ENCODE data around the gene TENM4.

The TENM4 gene

DNA sequence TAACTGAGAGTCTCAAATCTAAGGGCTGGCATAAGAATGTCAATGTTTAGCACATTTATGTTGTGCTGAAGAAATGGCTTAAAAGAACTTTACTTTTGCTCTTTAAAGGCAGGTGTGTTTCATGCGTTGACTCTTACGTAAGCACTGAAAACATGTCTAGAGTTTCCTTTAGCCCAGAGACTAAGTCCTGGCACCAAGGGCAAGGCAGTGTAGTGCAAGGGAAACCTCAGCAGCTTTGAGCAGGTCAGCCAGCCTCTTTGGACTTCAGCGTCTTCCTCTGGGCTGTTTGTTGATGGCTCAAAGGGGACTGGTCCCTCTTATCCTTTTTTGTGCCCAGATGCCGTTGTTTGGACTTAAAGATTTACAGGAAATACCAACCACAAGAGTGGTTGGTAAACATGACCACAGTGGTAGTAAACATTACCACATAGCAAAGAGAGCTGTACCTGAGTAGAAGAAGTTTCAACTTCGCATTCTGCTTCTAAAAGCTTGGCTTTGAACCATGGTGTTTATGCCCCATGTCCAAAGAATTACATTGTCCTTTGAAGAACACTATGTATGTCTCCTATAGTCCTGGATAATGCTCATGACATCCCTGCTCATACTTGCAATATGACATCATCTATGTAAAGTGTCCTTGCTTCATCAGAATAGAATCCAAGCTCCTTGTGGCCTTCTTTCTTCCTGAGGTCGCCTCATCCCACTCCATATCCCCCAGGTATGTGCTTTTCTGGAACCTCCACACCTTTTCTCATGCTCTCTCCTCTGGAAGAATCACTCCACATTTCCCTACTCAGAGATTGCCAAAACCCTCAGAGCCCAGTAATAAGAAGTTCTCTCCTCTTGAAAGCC lies 23.5 kb downstream of the TENM4 start:
- DNase-seq: no peak

DNA sequence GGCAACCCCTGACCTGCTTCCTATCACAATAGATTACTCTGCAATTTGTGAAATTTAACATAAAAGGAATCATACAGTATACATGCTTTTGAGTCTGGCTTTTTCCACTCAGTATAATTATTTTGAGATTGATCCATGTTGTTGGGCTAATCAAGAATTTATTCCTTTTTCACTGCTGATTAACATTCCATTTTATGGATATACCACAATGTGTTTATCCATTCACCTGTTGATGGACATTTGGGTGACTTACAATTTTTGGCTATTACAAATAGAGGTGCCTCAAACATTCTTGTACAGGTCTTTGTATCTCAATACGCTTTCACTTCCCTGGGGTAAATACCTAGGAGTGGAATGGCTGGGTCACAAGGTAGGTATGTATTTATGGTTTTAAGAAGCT lies 24.9 kb downstream of the TENM4 start:
- no peak for DNase-seq

DNA sequence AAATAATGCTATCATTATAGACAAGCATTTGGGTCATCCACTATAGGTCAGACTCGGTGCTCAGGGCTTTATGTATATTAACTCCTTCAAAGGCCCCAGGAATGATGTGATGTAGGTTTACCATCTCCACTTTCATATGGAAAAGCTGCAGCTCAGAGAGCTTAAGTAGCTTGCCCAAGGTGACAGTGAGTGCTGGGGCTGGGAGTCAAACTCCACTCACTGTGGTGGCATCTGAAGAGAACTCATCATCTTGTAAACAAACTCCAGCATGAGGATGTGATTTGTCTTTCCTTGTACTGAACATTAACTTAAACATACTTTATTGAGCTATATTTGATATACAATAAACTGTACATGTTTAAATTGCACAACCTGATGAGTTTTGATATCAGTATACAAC lies 25.4 kb downstream of the TENM4 start:
- DNase-seq: no peak

DNA sequence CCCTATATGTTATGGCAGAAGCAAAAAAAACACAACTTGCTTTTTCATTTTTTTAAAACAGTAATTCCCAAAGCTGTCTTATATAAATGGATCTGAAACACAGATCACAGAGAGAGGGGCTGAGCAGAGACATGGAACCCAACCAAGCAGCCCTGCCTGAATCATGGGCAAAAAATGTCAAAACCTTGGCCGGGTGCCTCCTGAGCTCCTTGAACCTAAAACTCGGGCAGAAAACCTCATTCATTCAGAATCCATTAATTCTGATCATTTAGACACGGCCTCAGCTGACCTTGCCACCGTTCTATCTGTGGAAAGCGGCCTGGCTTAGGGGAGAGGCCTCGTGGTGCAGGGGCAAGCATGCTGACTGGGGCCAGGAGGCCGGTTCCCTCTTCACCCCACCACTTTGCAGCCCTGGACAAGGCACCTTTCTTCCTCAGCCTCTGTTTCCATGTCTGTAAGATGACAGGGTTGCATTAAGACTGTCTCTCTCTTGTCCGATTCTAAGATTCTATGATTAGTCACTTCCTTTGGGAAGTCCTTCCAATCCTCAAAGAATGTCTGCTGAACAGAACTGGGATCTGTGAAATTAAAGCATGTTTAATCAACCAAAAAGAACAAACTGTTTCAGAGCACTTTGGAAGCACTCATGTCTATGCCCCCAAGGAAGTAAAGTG lies 26.0 kb downstream of the TENM4 start:
- no peak for DNase-seq

DNA sequence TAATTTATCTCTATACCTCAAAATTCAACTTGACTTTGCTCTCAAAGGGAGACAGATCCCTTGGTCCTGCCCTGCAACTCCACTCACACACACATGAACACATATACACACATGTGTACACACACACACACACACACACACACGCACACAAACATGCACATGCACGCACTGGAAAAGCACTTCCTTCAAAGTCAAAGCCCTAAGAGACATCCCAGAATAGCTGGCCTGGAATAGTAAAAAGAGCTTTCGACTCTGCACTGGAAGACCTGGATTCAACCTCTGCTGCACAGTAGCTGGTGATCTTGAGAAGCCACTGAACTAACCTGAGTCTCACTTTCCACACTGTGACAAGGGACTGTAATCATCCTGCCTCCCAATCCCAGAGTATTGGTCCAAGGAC lies 26.8 kb downstream of the TENM4 start:
- no peak for DNase-seq

DNA sequence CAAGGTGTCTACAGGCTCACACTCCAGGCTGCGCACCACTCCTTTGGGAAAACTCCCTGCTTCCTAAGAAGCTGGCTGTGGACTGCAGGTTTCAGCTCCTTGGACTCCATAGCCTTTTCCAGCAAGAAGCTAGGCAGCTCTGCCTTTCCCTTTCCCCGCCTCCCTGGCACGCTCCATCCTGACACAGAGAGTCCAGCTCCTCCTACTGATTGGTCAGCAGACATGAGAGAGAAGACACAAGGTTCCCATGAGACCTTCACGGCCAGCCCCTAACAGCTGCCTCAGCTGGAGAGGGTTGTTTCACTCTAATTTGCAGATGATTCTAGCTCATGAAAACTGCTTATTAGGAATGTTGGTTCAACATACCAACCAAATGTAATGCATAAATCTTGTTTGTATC lies 27.6 kb downstream of the TENM4 start:
- DNase-seq: no peak

DNA sequence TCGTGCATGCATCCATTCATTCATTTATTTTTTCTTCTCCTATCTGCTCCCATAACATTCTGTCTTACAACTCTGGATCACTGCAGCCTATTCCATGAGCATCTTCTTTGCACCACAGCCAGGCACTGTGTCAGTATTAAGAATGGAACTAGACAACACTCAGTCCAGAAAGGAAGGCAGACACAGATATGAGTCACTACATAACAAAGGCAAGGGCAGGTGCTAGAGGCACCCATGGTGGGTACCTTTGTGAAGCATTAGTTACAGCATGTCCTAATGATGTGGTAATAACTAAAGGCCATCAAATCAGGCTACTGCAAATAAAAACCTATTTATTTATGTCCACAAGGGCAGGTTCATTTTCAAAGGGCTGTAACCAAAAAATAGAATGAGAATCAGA lies 28.1 kb downstream of the TENM4 start:
- DNase-seq: no peak

DNA sequence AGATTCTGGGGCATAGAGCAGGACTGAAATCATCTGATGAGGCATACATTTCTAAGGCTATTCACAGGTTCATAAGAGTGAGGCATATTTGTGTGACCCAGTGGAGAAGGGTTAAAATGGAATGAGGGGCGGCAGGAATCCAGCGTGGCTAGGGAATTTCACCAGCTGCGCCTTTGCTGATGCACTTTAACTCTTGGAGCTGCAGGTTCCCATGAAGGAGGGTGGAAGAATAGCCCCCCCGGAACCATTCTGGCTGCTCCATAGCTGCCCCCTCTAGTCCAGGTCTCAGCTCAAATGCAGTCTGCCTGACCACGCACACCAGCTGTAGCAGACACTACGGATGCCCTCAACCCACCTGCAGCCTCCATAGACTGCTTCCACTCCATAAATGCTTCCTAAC lies 31.5 kb downstream of the TENM4 start:
- no peak for DNase-seq

DNA sequence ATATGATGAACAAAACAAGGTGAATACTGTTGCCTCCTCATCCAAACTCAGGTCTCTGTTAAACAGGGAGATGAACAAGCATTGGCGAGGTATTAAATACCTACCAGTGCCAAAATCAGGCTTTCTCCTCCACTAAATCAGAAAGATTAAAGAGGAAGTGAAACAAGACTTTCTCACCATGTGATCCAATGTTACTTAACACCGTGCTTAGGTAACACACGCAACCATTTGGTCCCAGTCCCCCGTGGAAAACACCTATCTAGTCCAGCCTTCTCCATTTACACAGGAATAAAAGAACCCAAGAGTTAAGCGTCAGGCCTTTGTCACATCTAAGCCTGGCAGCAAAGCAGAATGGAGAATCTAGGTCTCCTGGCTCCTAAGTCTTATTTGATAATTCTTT lies 34.5 kb downstream of the TENM4 start:
- peak; percentile 21 to 35 for DNase-seq

DNA sequence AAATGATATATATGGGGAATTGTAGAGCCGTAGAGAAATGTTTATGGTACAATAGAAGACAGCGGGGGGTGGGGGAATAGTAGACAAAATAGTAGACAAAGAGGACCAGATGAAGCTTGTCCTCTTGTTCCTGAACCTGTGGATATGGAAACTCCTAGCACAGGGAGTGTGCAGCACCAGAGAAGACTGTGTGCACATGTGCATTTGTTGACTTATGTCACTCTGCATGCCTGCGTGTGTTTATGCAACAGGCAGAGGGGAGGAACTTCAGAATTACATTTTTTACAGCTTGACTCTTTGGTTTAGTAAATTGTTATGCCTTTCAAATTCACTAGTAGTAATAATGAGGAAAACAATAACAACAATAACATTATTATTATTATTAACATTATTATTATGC lies 36.0 kb downstream of the TENM4 start:
- no peak for DNase-seq

DNA sequence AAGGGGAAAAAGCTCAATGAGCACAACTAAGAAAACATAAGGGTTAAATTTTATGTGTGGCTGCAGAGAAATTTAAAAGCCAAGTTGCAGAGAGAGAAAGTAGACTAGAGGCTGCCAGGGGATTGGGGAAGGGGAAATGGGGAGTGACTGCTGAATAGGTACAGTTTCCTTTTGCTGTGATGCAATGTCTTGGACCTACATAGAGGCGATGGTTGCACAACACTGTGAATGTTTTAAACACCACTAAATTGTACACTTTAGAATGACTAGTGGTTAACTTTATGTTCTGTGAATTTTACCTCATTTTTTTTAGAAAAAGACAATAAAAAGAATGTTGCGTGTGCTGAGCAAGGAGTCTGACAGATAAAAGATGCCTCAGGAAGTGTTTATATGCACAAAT lies 36.5 kb downstream of the TENM4 start:
- DNase-seq: peak in 1 of 2 donors; percentile 5

DNA sequence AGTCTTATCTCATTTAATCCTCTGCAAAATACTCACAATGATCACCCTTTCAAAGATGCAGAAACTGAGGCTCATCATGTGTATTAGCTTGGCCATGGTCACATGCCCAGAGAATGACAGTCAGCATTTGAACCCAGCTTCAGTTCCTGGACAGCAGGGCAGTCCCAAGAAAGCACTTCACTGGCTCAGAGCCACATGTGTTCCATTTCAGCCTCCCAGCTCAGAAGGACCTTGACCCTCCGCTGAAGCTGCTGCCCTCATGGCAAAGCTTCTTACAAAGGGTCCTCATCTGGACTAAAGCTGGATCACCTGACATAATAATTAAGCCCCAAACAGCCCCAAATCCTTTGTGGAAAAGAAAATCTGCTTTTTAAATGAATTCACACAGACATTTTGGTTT lies 37.0 kb downstream of the TENM4 start:
- no peak for DNase-seq

DNA sequence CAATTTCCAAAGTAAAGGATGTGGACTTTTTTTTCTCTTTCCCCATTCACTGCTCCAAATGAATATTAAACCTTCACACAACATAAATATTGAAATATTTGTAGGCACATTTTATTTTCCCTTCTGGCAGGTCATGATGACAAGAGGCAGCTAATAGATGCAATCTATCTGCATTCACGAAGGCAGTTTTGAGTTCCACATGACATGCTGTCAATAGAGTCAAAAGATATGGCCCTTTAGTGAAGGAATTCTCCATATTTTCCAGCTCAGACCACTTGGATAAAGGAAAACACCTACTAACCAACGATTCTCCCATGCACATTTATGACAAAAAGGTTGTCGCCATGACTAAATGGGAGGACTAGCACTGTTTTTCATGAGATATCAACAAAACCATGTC lies 37.9 kb downstream of the TENM4 start:
- no peak for DNase-seq

DNA sequence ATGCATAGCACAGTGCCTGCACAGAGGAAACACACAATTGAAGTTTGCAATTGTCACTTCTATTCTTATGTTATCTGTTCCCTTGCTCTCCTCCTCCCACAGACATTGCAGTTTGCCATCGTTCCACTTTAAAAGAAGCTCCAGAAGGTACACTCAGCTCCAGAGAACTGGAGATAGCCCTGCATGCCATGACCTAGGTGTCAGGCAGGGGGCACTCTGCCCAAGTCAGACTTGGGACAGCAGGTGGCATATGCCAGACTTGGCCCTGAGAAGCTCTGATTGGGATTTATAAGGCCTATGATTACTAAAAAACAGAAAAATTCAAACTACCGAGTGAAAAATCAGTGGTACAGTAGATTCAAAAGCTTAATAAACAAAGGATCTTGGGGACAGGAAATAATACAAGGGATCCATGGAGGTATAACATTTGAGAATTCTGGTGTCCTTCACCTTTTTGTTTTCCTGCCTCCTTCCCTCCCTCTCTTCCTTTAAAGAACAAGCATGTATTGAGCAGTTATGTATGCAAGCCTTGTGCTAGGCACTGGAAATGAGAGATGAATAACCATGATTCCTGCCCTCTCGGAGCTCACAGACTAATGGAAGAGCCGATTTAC lies 40.0 kb downstream of the TENM4 start:
- peak in 1 of 2 donors; percentile 28 for DNase-seq

DNA sequence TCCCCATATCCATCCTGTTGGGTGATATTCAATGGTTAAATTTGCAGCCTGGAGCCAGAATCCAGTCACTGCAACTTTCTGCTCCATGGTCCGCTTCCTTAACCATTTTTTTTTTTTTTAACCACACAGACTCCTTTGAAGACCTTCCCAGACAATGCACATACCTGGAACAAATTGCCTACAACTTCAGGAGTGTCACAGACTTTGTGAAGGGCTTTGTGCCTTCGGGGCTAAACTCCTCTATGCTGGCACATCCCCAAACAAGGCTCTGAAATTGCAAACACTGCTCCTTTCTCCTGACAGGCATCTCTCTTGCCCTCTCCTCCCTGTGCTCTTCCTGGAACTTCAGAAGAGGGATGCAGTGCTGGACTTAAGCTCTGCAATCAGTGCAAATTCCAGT lies 40.6 kb downstream of the TENM4 start:
- DNase-seq: no peak

DNA sequence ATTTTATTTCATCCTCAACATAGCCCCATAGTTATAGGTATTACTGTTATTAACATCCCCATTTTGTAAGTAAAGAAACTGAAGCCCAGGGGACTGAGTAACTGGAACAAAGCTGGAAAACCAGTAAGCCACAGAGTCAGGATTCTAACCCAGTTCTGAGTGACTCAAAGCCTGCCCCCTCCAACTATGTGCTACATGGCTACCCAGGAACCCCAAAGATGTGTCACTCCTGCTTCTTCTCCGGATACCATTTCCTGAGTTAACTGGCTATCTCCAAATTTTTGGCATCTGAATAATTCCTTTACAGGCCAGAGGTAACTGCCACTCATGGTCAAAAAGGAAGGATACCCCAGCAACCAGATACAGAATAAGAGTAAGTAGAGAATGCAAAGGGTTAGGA lies 43.6 kb downstream of the TENM4 start:
- no peak for DNase-seq

DNA sequence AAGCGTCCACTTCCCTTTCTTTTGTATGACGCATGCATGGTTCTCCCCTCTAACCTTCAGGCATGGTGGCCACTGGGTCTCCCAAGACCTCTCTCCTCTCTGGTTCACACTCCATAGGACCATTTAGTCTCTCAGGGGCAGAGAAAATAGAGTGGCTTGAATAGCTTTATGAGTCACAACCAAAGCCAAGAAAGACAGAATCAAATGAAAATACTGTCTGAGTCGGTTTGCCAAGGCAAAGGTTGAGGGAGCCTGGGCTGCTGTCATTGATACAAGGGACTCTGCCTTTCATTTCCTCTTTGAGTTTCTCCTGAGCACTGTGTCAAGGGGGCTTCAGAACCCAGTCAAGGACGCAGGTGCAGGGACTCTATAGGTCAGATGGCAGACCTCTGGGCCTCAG lies 44.2 kb downstream of the TENM4 start:
- no peak for DNase-seq

DNA sequence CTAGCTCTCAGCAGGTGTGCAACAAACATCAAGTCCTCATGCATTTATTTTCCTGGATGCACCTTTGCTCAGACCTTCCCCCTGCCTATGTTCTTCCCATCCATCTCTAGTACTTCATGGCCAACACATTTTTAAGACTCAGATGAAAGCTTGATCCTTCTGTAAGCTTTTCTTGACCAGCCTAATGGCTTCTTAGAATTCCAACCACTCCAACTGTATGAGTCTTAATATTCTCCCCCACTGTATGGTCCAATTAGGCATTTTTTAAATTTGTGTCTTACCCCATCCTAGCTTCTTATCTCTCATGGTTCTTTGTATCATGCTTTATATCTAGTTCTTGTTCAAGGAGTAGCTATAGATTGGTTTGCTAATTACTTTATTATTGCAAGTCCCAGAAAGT lies 44.8 kb downstream of the TENM4 start:
- no peak for DNase-seq

DNA sequence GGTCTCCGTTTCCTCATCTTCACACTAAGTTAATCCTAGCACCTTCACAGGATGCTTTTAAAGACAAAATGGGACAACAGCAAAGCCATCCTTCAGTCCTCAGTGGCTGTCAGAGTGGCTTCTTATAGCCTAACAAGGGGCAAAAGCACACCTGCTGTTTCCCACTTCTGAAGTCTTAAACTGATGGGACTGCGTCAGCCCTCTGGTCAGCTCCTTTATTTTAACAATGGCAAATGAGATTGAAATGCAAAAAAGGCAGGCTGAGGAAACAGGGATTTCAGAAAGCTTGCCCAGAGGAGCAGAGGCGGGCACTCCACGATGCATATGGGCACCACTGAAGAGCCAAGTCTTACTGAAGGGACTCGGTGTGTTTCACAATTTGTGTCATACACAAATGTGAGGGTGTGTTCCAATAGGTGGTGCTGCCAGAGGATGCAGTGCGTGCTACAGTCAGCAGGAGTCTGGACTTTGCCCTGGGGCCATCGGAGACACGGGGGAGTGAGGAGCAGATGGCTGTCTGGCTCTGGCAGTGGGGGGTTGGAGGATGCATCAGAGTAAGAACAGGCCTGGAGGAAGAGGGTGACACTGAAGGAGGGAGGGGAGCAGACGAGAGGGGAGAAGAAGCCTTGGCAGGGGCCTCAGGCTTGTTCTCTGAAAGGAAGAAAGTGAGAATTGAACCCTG lies 47.3 kb downstream of the TENM4 start:
- no peak for DNase-seq

DNA sequence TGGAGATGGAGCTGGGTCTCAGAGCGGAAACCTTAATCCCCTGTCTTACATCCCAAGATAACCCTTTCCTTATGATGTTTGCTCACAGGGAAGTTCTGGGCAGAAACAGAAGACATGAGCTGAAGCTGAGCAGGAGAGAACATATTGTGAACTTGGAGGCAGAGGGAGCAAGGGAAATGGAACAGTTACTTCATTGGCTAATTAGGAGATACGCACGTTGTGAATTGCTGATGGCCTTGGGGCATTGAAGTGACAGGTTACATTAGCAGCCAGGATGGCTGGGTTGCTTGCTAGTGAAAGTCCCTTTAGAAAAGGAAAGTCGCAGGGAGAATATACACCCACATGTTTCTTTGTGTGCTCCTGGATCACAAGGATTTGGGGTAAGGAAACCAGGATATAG lies 48.7 kb downstream of the TENM4 start:
- DNase-seq: no peak

DNA sequence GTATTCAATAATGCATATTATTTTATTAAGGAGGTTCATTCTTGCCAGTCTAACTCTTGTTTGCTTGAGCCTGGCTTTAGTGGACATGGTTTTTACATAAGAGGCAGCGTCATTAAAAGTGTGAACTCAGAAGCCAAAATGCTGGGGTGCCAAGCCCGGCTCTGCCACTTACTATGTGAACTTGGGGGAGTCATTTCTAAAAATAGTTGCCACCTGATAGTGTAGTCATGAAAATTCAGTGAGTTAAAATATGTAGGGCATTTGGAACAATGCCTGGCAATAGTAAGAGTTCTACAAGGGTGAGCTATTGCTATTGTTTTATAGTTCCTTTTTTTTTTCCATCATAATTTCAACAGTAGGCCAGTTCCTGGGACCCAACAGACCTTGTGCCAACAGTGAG lies 49.9 kb downstream of the TENM4 start:
- no peak for DNase-seq

DNA sequence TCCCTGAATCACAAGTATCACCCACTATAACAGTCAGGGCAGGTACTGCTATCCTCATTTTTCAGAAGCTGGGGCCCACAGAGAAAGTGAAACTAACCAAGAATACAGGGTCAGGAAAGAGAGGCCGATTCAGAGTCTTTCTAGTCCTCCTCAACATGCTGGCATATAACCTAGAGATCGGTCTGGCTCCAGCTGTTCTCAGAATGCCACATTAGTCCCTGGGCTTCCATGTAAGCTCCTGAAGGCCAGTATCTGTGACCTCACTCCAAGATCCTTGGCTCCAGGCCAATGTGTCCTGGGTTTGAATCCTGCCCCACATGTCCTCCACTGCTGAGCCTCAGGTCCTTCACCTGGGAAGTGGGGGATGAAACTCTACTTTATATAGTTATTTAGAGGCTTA lies 50.4 kb downstream of the TENM4 start:
- no peak for DNase-seq

DNA sequence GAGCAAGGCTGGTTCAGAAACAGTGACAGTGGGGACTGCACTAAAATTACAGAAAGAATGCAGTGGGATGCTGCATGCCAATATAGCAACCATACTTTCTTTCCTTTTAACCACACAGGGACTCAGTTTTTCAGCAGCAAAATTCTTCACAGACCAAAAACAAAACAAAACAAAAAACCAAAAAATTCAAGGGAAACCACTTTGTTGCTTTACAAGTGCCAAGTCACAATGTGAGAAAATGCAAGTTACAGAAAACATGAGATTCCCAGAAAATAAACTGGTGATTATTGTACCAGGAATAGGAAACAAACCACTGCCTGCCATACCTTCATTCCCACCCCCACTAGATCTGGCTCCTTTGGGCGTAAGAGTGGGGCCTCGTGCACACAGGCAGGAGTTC lies 52.6 kb downstream of the TENM4 start:
- DNase-seq: no peak

DNA sequence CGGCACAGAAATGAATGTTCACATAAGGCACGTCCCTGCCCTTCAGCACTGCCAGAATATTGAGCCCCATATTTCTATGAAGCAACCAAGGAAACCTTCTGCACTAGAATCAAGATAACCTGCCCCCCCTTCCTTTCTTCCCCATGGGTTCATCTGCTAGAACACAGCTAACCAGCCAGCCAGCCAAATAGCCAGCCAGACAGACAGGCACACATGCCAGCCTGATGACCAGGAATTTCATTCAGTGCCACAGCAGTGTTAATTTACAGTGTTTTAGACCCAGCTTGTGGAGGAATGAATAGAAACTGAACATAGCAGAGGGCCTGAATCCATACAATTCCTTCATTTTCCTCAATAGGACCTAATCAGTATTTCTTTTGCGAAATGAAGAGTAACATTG lies 57.0 kb downstream of the TENM4 start:
- DNase-seq: no peak

Data from inflammatory macrophage treated with lipopolysaccharide for 1 hour (primary cell).